A673 (cell line): ENCODE results near the gene MRPL33. TPM values are rescaled to one million over a fixed set of nuclear protein-coding genes. Genes with fewer than 3 reads are reported as not detected.

Experiments
- BruUV-seq: library from RNA; stranded (reverse); fragments of 400-500 nt; replicated peaks from 2 replicates; lab custom pipeline; 2021; lab: Mats Ljungman, UMichigan
- CTCF ChIA-PET: fragments of 300-600 bp; sonication (Branson Sonifier 250); formaldehyde crosslinking; loops from one replicate; lab custom pipeline; 2022; ENCODE audit warnings: antibody characterized with exemption; lab: Charles Lee
- POLR2A ChIA-PET: fragments of 300-600 bp; sonication (Branson Sonifier 250); formaldehyde crosslinking; loops from one replicate; lab custom pipeline; 2022; ENCODE audit warnings: antibody characterized with exemption; ENCODE audit not compliant: low non-redundant PET; lab: Charles Lee
- DNase-seq: peaks from one replicate; pipeline ENCODE4 v3.0.0-alpha.2; 2015; ENCODE audit warnings: low spot score
- H3K27ac ChIP-seq: fragments of 200-600 bp; sonication (generic); 2 replicates; pipeline ENCODE4 v1.5.1; 2016; ENCODE audit warnings: mixed run types, low read depth, mild to moderate bottlenecking, mixed read lengths, antibody characterized with exemption, low read length; ENCODE audit not compliant: poor library complexity, severe bottlenecking
- H3K27me3 ChIP-seq: fragments of 200-600 bp; sonication (generic); replicated peaks from 2 replicates; pipeline ENCODE4 v1.6.1; 2017; ENCODE audit warnings: mixed run types, low read depth, mild to moderate bottlenecking, mixed read lengths, antibody characterized with exemption, low read length; ENCODE audit not compliant: insufficient read depth, poor library complexity
- H3K36me3 ChIP-seq: fragments of 200-600 bp; sonication (generic); 2 replicates; pipeline ENCODE4 v1.6.1; 2016; ENCODE audit warnings: mixed run types, mild to moderate bottlenecking, mixed read lengths, antibody characterized with exemption, low read length; ENCODE audit not compliant: insufficient read depth, poor library complexity, severe bottlenecking
- H3K4me1 ChIP-seq: fragments of 200-600 bp; sonication (generic); 2 replicates; pipeline ENCODE4 v1.6.1; 2017; ENCODE audit warnings: mixed run types, mild to moderate bottlenecking, mixed read lengths, antibody characterized with exemption, low read length; ENCODE audit not compliant: insufficient read depth, poor library complexity, severe bottlenecking
- H3K4me3 ChIP-seq: fragments of 200-600 bp; sonication (generic); 2 replicates; pipeline ENCODE4 v1.5.1; 2016; ENCODE audit warnings: low read depth, mixed run types, mild to moderate bottlenecking, mixed read lengths, low read length; ENCODE audit not compliant: poor library complexity, severe bottlenecking
- H3K9me3 ChIP-seq: fragments of 200-600 bp; sonication (generic); 2 replicates; pipeline ENCODE4 v1.6.1; 2016; ENCODE audit warnings: mixed run types, low read depth, mild to moderate bottlenecking, mixed read lengths, antibody characterized with exemption, low read length; ENCODE audit not compliant: poor library complexity, severe bottlenecking
- EZH2 ChIP-seq: fragments of 200-600 bp; sonication (generic); IDR thresholded peaks from 2 replicates; pipeline ENCODE4 v1.6.1; 2017; ENCODE audit warnings: borderline replicate concordance, low read depth, mild to moderate bottlenecking, mixed read lengths, antibody characterized with exemption, low read length; ENCODE audit not compliant: poor library complexity, severe bottlenecking
- intact Hi-C: fragments of 100-400 bp; cut with micrococcal nuclease; formaldehyde crosslinking; loops from one replicate; pipeline ENCODE4 v1.10.0; 2022; ENCODE audit not compliant: unreplicated experiment
- total RNA-seq: library from RNA; stranded (reverse); gene quantifications from 2 replicates; pipeline ENCODE4 v1.2.3, GENCODE V29; 2021
- TF ChIP-seq, protein P1 (sequence below): fragments of 300-800, 200-600 bp; sonication (generic); conservative IDR thresholded peaks from 2 replicates; pipeline ENCODE4 v1.5.1; 2017; ENCODE audit warnings: low read depth, mild to moderate bottlenecking, antibody characterized with exemption, low read length, moderate library complexity, mixed read lengths

Gene MRPL33
- total RNA-seq, 1 experiment from 2014 or later: 68.1 TPM

DNA sequence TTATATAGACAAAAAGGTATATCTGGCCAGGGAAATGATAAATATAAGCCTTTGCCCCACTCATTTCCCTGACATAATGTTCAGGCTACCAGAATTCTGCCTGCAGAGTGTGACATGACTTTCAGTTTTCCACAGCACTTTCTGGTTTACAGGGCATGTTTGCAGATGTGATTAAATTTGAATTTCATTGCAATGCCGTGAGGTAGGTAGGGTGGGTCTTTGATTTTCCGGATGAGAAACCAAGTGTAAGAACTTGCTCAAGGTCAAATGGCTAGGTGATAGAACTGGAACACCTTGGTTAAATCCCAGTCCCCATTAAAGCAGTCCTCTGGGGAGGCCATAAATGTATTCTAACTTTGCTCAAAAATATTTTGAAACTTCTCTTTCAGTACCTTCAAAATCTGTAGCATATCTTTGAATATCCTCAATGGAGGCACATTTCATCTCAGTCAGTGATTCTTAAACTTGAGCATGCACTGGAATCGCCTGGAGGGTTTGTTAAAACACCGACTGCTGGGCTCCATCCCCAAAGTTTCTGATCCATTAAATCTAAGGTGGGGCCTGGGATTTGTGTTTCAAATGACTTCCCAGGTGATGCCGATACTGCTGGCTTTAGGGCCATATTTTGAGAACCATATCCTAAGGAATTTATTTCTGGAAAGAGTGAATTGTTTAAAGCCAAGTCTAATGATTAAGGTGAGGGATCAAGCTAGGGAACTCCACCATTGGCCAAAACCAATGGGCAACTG, 35.0 kb downstream of the MRPL33 start:
- POLR2A ChIA-PET: no interaction called here
- no peak overlapping the region for H3K4me3 ChIP-seq
- no peak for DNase-seq
- no peak overlapping the region for H3K27ac ChIP-seq
- no peaks in the 10 kb centered on the region for H3K4me1 ChIP-seq
- CTCF ChIA-PET: no interaction called here
- no peaks in the 10 kb centered on the region for H3K9me3 ChIP-seq
- H3K27me3 ChIP-seq: no peaks in the 10 kb centered on the region
- BruUV-seq: no TSS peak
- intact Hi-C loops: no loop called here
- TF ChIP-seq EZH2: no peak
- TF ChIP-seq, protein P1, sequence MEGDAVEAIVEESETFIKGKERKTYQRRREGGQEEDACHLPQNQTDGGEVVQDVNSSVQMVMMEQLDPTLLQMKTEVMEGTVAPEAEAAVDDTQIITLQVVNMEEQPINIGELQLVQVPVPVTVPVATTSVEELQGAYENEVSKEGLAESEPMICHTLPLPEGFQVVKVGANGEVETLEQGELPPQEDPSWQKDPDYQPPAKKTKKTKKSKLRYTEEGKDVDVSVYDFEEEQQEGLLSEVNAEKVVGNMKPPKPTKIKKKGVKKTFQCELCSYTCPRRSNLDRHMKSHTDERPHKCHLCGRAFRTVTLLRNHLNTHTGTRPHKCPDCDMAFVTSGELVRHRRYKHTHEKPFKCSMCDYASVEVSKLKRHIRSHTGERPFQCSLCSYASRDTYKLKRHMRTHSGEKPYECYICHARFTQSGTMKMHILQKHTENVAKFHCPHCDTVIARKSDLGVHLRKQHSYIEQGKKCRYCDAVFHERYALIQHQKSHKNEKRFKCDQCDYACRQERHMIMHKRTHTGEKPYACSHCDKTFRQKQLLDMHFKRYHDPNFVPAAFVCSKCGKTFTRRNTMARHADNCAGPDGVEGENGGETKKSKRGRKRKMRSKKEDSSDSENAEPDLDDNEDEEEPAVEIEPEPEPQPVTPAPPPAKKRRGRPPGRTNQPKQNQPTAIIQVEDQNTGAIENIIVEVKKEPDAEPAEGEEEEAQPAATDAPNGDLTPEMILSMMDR: no peak
- H3K36me3 ChIP-seq: no peaks in the 10 kb centered on the region

DNA sequence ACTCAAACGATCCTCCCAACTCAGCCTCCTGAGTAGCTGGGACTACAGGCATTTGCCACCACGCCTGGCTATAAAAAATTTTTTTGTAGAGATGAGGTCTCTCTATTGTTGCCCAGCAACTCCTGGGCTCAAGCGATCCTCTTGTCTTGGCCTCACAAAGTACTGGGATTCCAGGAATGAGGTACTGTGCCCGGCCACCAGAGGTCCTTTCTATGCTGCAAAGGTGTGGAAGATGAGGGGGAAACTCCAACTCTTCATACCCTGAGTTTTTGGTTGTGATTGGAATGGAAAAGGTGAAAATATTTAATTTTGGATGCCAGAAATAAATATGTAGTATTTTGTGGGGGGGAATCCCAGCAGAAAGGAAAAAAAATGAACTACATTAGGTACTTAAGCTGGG, 36.0 kb downstream of the MRPL33 start:
- Histone ChIP-seq H3K4me3 (no peak overlapping the region), H3K27me3 (no peaks in the 10 kb centered on the region), H3K9me3 (no peaks in the 10 kb centered on the region), H3K36me3 (no peaks in the 10 kb centered on the region), H3K4me1 (no peaks in the 10 kb centered on the region), H3K27ac (no peak overlapping the region)
- ChIA-PET POLR2A (no interaction called here), CTCF (no interaction called here)
- BruUV-seq: no TSS peak
- TF ChIP-seq EZH2: no peak
- TF ChIP-seq, protein P1: peak; percentile 65
- DNase-seq: peak; percentile 34
- intact Hi-C loops: no loop called here

DNA sequence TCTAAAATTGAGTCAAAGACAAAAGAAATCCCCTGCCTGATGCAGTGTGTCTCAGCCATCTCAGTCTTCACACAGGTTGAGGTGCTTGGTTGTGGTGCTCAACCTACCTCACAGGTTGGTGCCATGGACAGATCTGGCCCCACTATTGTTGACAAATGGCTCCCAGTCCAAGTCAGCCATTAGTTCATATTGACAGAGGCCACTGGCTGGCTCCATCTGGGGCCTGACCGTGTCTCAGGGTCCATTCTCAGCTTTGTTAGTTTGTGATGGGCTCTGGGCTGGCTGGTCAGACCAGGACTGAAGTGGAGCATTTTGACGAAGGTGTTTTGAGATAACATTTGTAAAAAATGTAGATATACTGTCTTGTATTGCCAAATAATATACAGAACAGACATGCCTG, 36.9 kb downstream of the MRPL33 start:
- no peaks in the 10 kb centered on the region for H3K9me3 ChIP-seq
- no peak for DNase-seq
- CTCF ChIA-PET: no interaction called here
- intact Hi-C loops: no loop called here
- H3K27me3 ChIP-seq: no peaks in the 10 kb centered on the region
- H3K36me3 ChIP-seq: no peaks in the 10 kb centered on the region
- TF ChIP-seq, protein P1: no peak
- no peak for TF ChIP-seq EZH2
- no peak overlapping the region for H3K27ac ChIP-seq
- BruUV-seq: no TSS peak
- POLR2A ChIA-PET: no interaction called here
- H3K4me1 ChIP-seq: no peaks in the 10 kb centered on the region
- no peak overlapping the region for H3K4me3 ChIP-seq
